WTC11 (cell line): ENCODE results near the gene HMX3. TPM values are rescaled to one million over a fixed set of nuclear protein-coding genes. Genes with fewer than 3 reads are reported as not detected.

Experiments used
- ATAC-seq: fragments of 200-7000 bp; cut with Tn5 transposase; 2 replicates; pipeline ENCODE4 v1.10.0; 2021; ENCODE audit warnings: mild to moderate bottlenecking, moderate library complexity
- CTCF ChIA-PET: fragments of 300-600 bp; sonication (Branson Sonifier 250); formaldehyde crosslinking; loops from one replicate; lab custom pipeline; 2021; ENCODE audit warnings: antibody characterized with exemption; lab: Charles Lee
- POLR2A ChIA-PET: fragments of 350-600 bp; sonication (Branson Sonifier 250); formaldehyde crosslinking; loops from one replicate; lab custom pipeline; 2021; ENCODE audit warnings: antibody characterized with exemption; lab: Charles Lee
- DNase-seq: peaks from one replicate; pipeline ENCODE4 v3.0.0; 2021; ENCODE audit warnings: low spot score
- H3K27ac Mint-ChIP-seq: 2 replicates; pipeline ENCODE4 v1.8.0; 2021; ENCODE audit warnings: mixed read lengths
- H3K27me3 Mint-ChIP-seq: 2 replicates; pipeline ENCODE4 v1.8.0; 2021; ENCODE audit warnings: low read depth, mild to moderate bottlenecking, moderate library complexity, mixed read lengths
- H3K36me3 Mint-ChIP-seq: 2 replicates; pipeline ENCODE4 v1.8.0; 2021; ENCODE audit warnings: mixed read lengths
- H3K4me1 Mint-ChIP-seq: 2 replicates; pipeline ENCODE4 v1.8.0; 2022; ENCODE audit warnings: mixed read lengths
- H3K4me3 Mint-ChIP-seq: 2 replicates; pipeline ENCODE4 v1.8.0; 2021; ENCODE audit warnings: mild to moderate bottlenecking, moderate library complexity, mixed read lengths
- H3K9me3 Mint-ChIP-seq: 2 replicates; pipeline ENCODE4 v1.8.0; 2021; ENCODE audit warnings: mixed read lengths
- E2F1 ChIP-seq: sonication (generic); formaldehyde crosslinking; IDR thresholded peaks from 2 replicates; pipeline ENCODE4 v1.8.0; 2022; ENCODE audit warnings: mild to moderate bottlenecking, missing genetic modification reagents
- ERG ChIP-seq: fragments of 250-450 bp; sonication (Bioruptor Pico); IDR thresholded peaks from 2 replicates; pipeline ENCODE4 v1.8.0; 2021; ENCODE audit warnings: mild to moderate bottlenecking
- ETV6 ChIP-seq: sonication (generic); formaldehyde crosslinking; IDR thresholded peaks from 2 replicates; pipeline ENCODE4 v1.8.1; 2022; ENCODE audit warnings: mild to moderate bottlenecking, missing genetic modification reagents
- GRHL2 ChIP-seq: fragments of 250-450 bp; sonication (Bioruptor Pico); IDR thresholded peaks from 2 replicates; pipeline ENCODE4 v1.8.0; 2022; ENCODE audit warnings: mild to moderate bottlenecking, moderate library complexity; ENCODE audit not compliant: insufficient replicate concordance, severe bottlenecking
- HMGA2 ChIP-seq: fragments of 250-450 bp; sonication (Bioruptor Pico); IDR thresholded peaks from 2 replicates; pipeline ENCODE4 v1.4.0; 2021; ENCODE audit warnings: mild to moderate bottlenecking, moderate library complexity
- HMGXB4 ChIP-seq: sonication (generic); formaldehyde crosslinking; IDR thresholded peaks from 2 replicates; pipeline ENCODE4 v1.8.1; 2023; ENCODE audit warnings: mild to moderate bottlenecking, moderate library complexity, missing genetic modification reagents
- NFATC4 ChIP-seq: fragments of 250-450 bp; sonication (Bioruptor Pico); IDR thresholded peaks from 2 replicates; pipeline ENCODE4 v1.9.0; 2021; ENCODE audit warnings: mild to moderate bottlenecking
- NFE2L1 ChIP-seq: sonication (generic); formaldehyde crosslinking; IDR thresholded peaks from 2 replicates; pipeline ENCODE4 v1.8.1; 2023; ENCODE audit warnings: missing genetic modification reagents
- NR2C2 ChIP-seq: sonication (generic); formaldehyde crosslinking; IDR thresholded peaks from 2 replicates; pipeline ENCODE4 v1.8.0; 2022; ENCODE audit warnings: mild to moderate bottlenecking, missing genetic modification reagents
- OVOL2 ChIP-seq: fragments of 250-450 bp; sonication (Bioruptor Pico); IDR thresholded peaks from 2 replicates; pipeline ENCODE4 v1.9.0; 2021; ENCODE audit warnings: mild to moderate bottlenecking, borderline replicate concordance
- SP1 ChIP-seq: sonication (generic); formaldehyde crosslinking; conservative IDR thresholded peaks from 2 replicates; pipeline ENCODE4 v1.8.1; 2022; ENCODE audit warnings: missing genetic modification reagents
- TEAD4 ChIP-seq: sonication (generic); formaldehyde crosslinking; IDR thresholded peaks from 2 replicates; pipeline ENCODE4 v1.8.0; 2022; ENCODE audit warnings: mild to moderate bottlenecking, missing genetic modification reagents
- ZBTB21 ChIP-seq: sonication (generic); formaldehyde crosslinking; IDR thresholded peaks from 2 replicates; pipeline ENCODE4 v1.8.1; 2023; ENCODE audit warnings: mild to moderate bottlenecking, missing genetic modification reagents, borderline replicate concordance
- ZNF138 ChIP-seq: sonication (generic); formaldehyde crosslinking; conservative IDR thresholded peaks from 2 replicates; pipeline ENCODE4 v1.8.1; 2022; ENCODE audit warnings: mild to moderate bottlenecking, moderate library complexity, missing genetic modification reagents
- ZNF263 ChIP-seq: sonication (generic); formaldehyde crosslinking; IDR thresholded peaks from 2 replicates; pipeline ENCODE4 v1.8.1; 2022; ENCODE audit warnings: low read depth, mild to moderate bottlenecking, moderate library complexity, missing genetic modification reagents
- ZNF512 ChIP-seq: sonication (generic); formaldehyde crosslinking; IDR thresholded peaks from 2 replicates; pipeline ENCODE4 v1.8.1; 2022; ENCODE audit warnings: missing genetic modification reagents, borderline replicate concordance
- ZNF671 ChIP-seq: fragments of 250-450 bp; sonication (Bioruptor Pico); IDR thresholded peaks from 2 replicates; pipeline ENCODE4 v1.8.0; 2021; ENCODE audit warnings: mild to moderate bottlenecking
- total RNA-seq: library from RNA; stranded (reverse); gene quantifications from 3 replicates; pipeline ENCODE4 v1.2.3, GENCODE V29; 2021
- TF ChIP-seq, protein P1 (sequence below): sonication (generic); formaldehyde crosslinking; IDR thresholded peaks from 2 replicates; pipeline ENCODE4 v1.8.1; 2022; ENCODE audit warnings: low read depth, missing genetic modification reagents, borderline replicate concordance
- TF ChIP-seq, protein P2 (sequence below): sonication (generic); formaldehyde crosslinking; IDR thresholded peaks from 2 replicates; pipeline ENCODE4 v1.8.1; 2022; ENCODE audit warnings: mild to moderate bottlenecking, moderate library complexity, missing genetic modification reagents

The HMX3 gene
- total RNA-seq, 1 experiment from 2014 or later: not detected

DNA sequence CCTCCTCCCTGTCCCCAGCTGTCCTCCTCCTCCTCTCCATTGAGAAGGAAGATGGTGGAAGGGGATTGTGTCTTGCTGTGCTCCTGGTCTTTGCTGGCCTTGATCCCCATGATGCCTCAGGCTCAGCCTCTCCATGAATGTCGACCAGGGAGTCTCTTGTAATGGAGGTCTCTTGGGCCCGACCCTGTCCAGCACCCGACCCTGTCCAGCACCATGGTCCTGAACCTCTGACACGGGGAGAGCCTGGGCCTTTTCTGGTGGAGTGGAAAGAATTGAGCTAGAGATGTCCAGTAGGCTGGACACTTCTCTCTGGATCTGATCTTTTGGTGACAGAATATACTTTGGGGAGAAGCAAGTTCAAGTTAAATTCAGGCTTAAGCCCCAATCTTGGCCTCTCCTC, 42.3 kb upstream of the HMX3 start:
- peaks cover 17% of the 10 kb centered on the region for H3K27me3 Mint-ChIP-seq
- no peaks in the 10 kb centered on the region for H3K9me3 Mint-ChIP-seq
- CTCF ChIA-PET: no interaction called here
- POLR2A ChIA-PET: no interaction called here
- ATAC-seq (no peak), DNase-seq (no peak)
- H3K4me1 Mint-ChIP-seq: peaks cover 4% of the 10 kb centered on the region; the same call in 1 of the 2 replicates
- no peak overlapping the region for H3K4me3 Mint-ChIP-seq
- no peaks in the 10 kb centered on the region for H3K36me3 Mint-ChIP-seq
- H3K27ac Mint-ChIP-seq: no peak overlapping the region
- TF ChIP-seq TEAD4 (peak; percentile 51; the same call in 1 of the 2 replicates), ETV6 (CRISPR knock-in tag) (no peak)

DNA sequence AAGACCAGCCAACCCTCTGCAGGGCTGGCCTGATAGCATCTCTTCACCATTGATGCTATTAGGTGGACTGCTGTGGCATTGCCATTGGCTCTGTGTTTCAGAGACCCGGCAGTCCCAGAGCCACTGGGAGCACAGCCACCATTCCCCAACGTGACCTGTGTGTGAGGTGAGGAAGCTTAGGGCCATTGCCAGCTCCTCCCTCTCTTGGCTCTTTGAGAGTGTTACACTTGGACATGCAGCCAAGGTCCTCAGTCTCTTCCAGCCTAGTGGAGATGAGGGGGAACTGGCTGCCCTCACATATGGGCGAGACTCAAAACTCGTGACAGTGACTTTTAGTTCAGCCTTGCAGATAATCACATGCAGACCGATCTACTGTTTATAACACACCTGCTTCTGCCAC, 39.3 kb upstream of the HMX3 start:
- no peak for ATAC-seq
- Mint-ChIP-seq H3K27ac (no peak overlapping the region), H3K27me3 (peaks cover 17% of the 10 kb centered on the region)

More for the DNA sequence above, 39.3 kb upstream of the HMX3 start:
- no peaks in the 10 kb centered on the region for H3K36me3 Mint-ChIP-seq
- TF ChIP-seq HMGA2 (CRISPR knock-in tag) (no peak), NR2C2 (CRISPR knock-in tag) (no peak), E2F1 (CRISPR knock-in tag) (no peak), ZNF512 (CRISPR knock-in tag) (no peak), NFE2L1 (CRISPR knock-in tag) (no peak), ZNF138 (CRISPR knock-in tag) (no peak), ZNF671 (CRISPR knock-in tag) (no peak), ZNF263 (no peak), OVOL2 (CRISPR knock-in tag) (no peak), GRHL2 (CRISPR knock-in tag) (no peak), ERG (CRISPR knock-in tag) (no peak), ZBTB21 (CRISPR knock-in tag) (no peak), SP1 (CRISPR knock-in tag) (no peak), HMGXB4 (CRISPR knock-in tag) (no peak), NFATC4 (CRISPR knock-in tag) (no peak)
- TF ChIP-seq, protein P1, sequence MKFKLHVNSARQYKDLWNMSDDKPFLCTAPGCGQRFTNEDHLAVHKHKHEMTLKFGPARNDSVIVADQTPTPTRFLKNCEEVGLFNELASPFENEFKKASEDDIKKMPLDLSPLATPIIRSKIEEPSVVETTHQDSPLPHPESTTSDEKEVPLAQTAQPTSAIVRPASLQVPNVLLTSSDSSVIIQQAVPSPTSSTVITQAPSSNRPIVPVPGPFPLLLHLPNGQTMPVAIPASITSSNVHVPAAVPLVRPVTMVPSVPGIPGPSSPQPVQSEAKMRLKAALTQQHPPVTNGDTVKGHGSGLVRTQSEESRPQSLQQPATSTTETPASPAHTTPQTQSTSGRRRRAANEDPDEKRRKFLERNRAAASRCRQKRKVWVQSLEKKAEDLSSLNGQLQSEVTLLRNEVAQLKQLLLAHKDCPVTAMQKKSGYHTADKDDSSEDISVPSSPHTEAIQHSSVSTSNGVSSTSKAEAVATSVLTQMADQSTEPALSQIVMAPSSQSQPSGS (CRISPR knock-in tag): no peak
- TF ChIP-seq, protein P2, sequence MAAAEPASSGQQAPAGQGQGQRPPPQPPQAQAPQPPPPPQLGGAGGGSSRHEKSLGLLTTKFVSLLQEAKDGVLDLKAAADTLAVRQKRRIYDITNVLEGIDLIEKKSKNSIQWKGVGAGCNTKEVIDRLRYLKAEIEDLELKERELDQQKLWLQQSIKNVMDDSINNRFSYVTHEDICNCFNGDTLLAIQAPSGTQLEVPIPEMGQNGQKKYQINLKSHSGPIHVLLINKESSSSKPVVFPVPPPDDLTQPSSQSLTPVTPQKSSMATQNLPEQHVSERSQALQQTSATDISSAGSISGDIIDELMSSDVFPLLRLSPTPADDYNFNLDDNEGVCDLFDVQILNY: no peak
- TF ChIP-seq, all 79 proteins: peak for 0
- POLR2A ChIA-PET: no interaction called here
- H3K4me3 Mint-ChIP-seq: no peak overlapping the region
- no peaks in the 10 kb centered on the region for H3K9me3 Mint-ChIP-seq
- no peak for DNase-seq
- CTCF ChIA-PET: no interaction called here
- peaks cover 4% of the 10 kb centered on the region; the same call in 1 of the 2 replicates for H3K4me1 Mint-ChIP-seq
